Activated CD8-positive, alpha-beta memory T cell treated with anti-CD3 and anti-CD28 coated beads for 1 hour (primary cell): ENCODE results near the gene TCTN1.
A peak's percentile ranks its signal among the peaks of the same experiment; 100 is the strongest.

Experiments
- DNase-seq, 2 donors: peaks; one replicate each; pipeline ENCODE4 v3.0.0-alpha.2; 2020; ENCODE audit warnings: low read depth in 1 of 2; ENCODE audit errors: extremely low read depth in 1 of 2

Gene TCTN1

GRCh38 chr12:110676171-110676570 is 62.2 kb downstream of the TCTN1 start:
- no peak for DNase-seq

- no peak for DNase-seq
These were observed 63.4 kb downstream of the TCTN1 start for GRCh38 chr12:110677206-110677911.

GRCh38 chr12:110677982-110678381 is 64.1 kb downstream of the TCTN1 start:
- no peak for DNase-seq

- no peak for DNase-seq
These were observed 65.3 kb downstream of the TCTN1 start for GRCh38 chr12:110679201-110679600.

GRCh38 chr12:110680032-110680431 is 66.1 kb downstream of the TCTN1 start:
- DNase-seq, result no peak

- no peak for DNase-seq
These were observed 70.0 kb downstream of the TCTN1 start for GRCh38 chr12:110683888-110684287.

- DNase-seq, result no peak
These were observed 70.4 kb downstream of the TCTN1 start for GRCh38 chr12:110684312-110684836.

- no peak for DNase-seq
These were observed 72.5 kb downstream of the TCTN1 start for GRCh38 chr12:110686294-110686903.

GRCh38 chr12:110687396-110688169 is 73.7 kb downstream of the TCTN1 start:
- DNase-seq, result no peak

- DNase-seq, result peak in 1 of 2 donors; percentile 25
These were observed 74.7 kb downstream of the TCTN1 start, which contains the start of gene HVCN1 for GRCh38 chr12:110688446-110689280. Gene HVCN1, minus strand, starts transcription at chr12:110689115. Its CDS starts 5,870 bp downstream, at chr12:110683245.

GRCh38 chr12:110689281-110690126 is 75.6 kb downstream of the TCTN1 start:
- no peak for DNase-seq

GRCh38 chr12:110690127-110690430 is 76.2 kb downstream of the TCTN1 start:
- no peak for DNase-seq

- DNase-seq, result no peak
These were observed 79.8 kb downstream of the TCTN1 start for GRCh38 chr12:110693731-110694130.

- no peak for DNase-seq
These were observed 80.5 kb downstream of the TCTN1 start for GRCh38 chr12:110694330-110694901.

GRCh38 chr12:110696283-110696682 is 82.4 kb downstream of the TCTN1 start:
- no peak for DNase-seq

- no peak for DNase-seq
These were observed 83.3 kb downstream of the TCTN1 start for GRCh38 chr12:110697236-110697635.

GRCh38 chr12:110698171-110698902 is 84.4 kb downstream of the TCTN1 start:
- DNase-seq, result peak; percentile 44 to 50
